ENCODE results near the gene MRGPRX3.
A peak's percentile ranks its signal among the peaks of the same experiment; 100 is the strongest.

Gene MRGPRX3

DNA sequence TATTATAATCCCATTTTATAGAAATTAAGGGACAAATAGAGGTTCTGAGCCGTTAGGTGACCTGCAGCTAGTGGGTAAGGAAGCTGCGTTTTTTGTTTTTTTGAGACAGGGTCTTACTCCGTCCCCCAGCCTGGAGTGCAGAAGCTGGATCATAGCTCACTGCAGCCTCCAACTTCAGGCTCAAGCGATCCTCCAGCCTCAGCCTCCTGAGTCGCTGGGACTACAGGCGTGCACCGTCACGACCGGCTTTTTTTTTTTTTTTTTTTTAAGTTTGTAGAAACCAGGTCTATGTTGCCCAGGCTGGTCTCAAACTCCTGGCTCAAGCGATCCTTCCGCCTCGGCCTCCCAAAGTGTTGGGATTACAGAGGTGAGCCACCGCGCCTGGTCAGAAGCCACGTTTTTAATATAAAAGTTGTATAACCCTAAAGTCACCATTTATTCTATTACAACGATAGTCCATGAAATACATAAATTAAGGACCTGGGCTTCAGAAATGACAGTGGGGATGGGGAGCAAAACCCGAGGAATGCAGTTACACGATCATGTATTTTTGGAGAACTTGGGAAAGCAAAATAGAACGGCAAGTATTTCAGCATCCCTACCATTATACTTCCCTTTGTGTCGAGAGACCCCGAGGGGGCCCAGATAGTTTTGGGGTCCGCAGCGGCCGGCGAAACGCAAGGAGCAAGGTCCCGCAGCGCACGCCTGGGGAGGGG, 27.1 kb upstream of the MRGPRX3 start:
- CTCF ChIA-PET = interaction anchor here (0.6 to 4.7 kb wide), 8 partner anchors 10 to 265 kb away, joined by 3 to 26 read pairs (median 4); no protein-coding TSS in a partner anchor
- peaks cover 6 to 32% (median 18%) of the 10 kb centered on the region in 4 experiments for H3K36me3 ChIP-seq (ENCODE audit: control insufficient read depth in 4 of 4, insufficient read depth in 4 of 4, low read length in 3 of 4)
- 17% methylated on average over 12 of the region's 29 CpGs for WGBS (ENCODE audit: insufficient coverage)

DNA sequence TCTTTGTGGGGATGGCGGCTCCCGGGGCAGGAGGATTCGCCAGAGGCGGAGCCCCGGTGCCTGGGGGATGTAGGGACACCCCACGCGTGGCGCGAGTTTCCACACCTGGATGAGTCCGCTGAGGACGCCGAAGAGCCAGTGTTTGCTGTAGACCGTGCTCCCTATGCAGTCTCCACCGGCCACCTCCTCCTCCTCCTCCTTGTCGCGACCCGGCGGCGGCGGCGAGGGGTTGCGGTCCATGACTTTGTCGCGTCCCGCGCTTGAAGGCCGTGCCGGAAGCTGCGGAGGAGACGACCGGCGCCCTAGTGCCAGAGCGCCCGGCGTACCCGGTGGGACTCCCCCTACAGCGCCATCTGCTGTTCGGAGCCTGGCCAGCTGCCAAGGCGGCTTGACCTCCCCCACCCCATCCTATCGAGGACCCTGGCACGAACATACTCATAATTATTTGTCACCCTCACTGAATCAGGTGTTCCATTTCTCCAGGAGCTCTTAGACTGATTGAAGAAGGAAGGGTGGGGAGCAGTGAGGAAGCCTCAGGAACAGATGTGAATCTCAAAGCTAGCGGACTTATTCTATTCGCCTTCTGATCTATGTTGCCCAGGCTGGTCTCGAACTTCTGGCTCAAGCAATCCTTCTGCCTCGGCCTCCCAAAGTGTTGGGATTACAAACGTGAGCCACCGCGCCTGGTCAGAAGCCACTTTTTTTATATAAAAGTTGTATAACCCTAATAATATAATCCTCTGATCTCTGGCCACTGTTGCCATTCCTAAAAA, 26.4 kb upstream of the MRGPRX3 start, which contains the start of gene SAAL1:
SAAL1 (minus strand) TSS at position 281 of the 773 bp plus-strand sequence; CDS start at position 240, 41 bp downstream.
- 19% methylated on average over 8 of the region's 48 CpGs for WGBS (ENCODE audit: insufficient coverage)
- Histone ChIP-seq H3K4me3 (ENCODE audit: control insufficient read depth in 1 of 7, extremely low read depth in 1 of 7, insufficient read depth in 4 of 7, low read depth in 2 of 7, low read length in 6 of 7) (peak within 1 kb of the TSS; percentile 59 to 97 (median 96)), H3K27me3 (replicated peaks in 2 of 5; ENCODE audit: control insufficient read depth in 4 of 5, insufficient read depth in 5 of 5, low read length in 4 of 5) (peaks cover 0 to 8% (median 3%) of the 10 kb centered on the region in 5 experiments), H3K9me3 (ENCODE audit: control extremely low read depth in 1 of 5, control insufficient read depth in 4 of 5, insufficient read depth in 2 of 5, low read depth in 1 of 5, low read length in 4 of 5) (peaks cover 0 to under 1% (median 0%) of the 10 kb centered on the region in 5 experiments), H3K27ac (ENCODE audit: insufficient read depth in 1 of 2, low read depth in 1 of 2, low read length in 2 of 2, poor library complexity in 1 of 2, severe bottlenecking in 2 of 2) (peak within 1 kb of the TSS; percentile 40 to 71), H3K4me1 (ENCODE audit: control extremely low read depth in 1 of 4, control insufficient read depth in 4 of 4, insufficient read depth in 4 of 4, low read length in 3 of 4) (peaks cover 3 to 13% (median 5%) of the 10 kb centered on the region in 4 experiments), H3K36me3 (ENCODE audit: control insufficient read depth in 4 of 4, insufficient read depth in 4 of 4, low read length in 3 of 4) (peaks cover 4 to 25% (median 17%) of the 10 kb centered on the region in 4 experiments)
- peak; percentile 88 to 92 (median 92) for DNase-seq
- ChIA-PET POLR2A (no interaction called here), CTCF (interaction anchor here (0.8 to 4.7 kb wide), 8 partner anchors 10 to 115 kb away, joined by 3 to 26 read pairs (median 3); no protein-coding TSS in a partner anchor)

More for the DNA sequence above, 27.1 kb upstream of the MRGPRX3 start:
- peak overlapping the region; percentile 40 to 71 for H3K27ac ChIP-seq (ENCODE audit: insufficient read depth in 1 of 2, low read depth in 1 of 2, low read length in 2 of 2, poor library complexity in 1 of 2, severe bottlenecking in 2 of 2)
- peak in 2 of 3 donors; percentile 35 to 39 for DNase-seq
- peak overlapping the region; percentile 59 to 97 (median 96) for H3K4me3 ChIP-seq (ENCODE audit: control insufficient read depth in 1 of 7, extremely low read depth in 1 of 7, insufficient read depth in 4 of 7, low read depth in 2 of 7, low read length in 6 of 7)
- H3K4me1 ChIP-seq (ENCODE audit: control extremely low read depth in 1 of 4, control insufficient read depth in 4 of 4, insufficient read depth in 4 of 4, low read length in 3 of 4) = peaks cover 3 to 13% (median 5%) of the 10 kb centered on the region in 4 experiments
- POLR2A ChIA-PET = no interaction called here
- peaks cover 0 to 3% (median 2%) of the 10 kb centered on the region in 5 experiments for H3K27me3 ChIP-seq (replicated peaks in 2 of 5; ENCODE audit: control insufficient read depth in 4 of 5, insufficient read depth in 5 of 5, low read length in 4 of 5)
- H3K9me3 ChIP-seq (ENCODE audit: control extremely low read depth in 1 of 5, control insufficient read depth in 4 of 5, insufficient read depth in 2 of 5, low read depth in 1 of 5, low read length in 4 of 5) = peaks cover 0 to 4% (median 0%) of the 10 kb centered on the region in 5 experiments

DNA sequence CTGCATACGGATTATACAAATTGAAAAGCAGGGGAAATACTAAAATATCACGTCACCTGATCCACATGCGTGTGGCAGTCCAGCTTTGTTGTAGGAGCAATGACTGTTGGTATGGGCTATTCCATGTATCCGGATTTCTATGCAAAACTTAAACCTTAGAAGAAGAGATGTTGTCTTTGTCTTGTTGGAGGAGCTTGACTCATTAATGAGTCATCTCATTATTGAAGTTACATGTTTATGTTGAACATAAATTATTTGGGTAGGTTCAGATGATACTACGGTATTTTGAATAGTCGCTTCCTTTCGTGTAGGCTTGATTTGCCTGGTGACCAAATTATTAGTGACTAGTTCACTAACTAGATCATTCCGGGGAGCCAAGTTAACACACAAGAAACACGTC, 25.7 kb upstream of the MRGPRX3 start:
- ChIA-PET POLR2A (no interaction called here), CTCF (interaction anchor here (0.8 to 4.7 kb wide), 8 partner anchors 9 to 116 kb away, joined by 3 to 26 read pairs (median 3); no protein-coding TSS in a partner anchor)
- H3K27ac ChIP-seq (ENCODE audit: insufficient read depth in 1 of 2, low read depth in 1 of 2, low read length in 2 of 2, poor library complexity in 1 of 2, severe bottlenecking in 2 of 2) = no peak overlapping the region
- 96% methylated on average over 7 of the region's 9 CpGs for WGBS (ENCODE audit: insufficient coverage)
- peaks cover 2 to 19% (median 13%) of the 10 kb centered on the region in 4 experiments for H3K36me3 ChIP-seq (ENCODE audit: control insufficient read depth in 4 of 4, insufficient read depth in 4 of 4, low read length in 3 of 4)
- peak in 1 of 3 donors; percentile 13 for DNase-seq
- no peak overlapping the region for H3K4me3 ChIP-seq (ENCODE audit: control insufficient read depth in 1 of 7, extremely low read depth in 1 of 7, insufficient read depth in 4 of 7, low read depth in 2 of 7, low read length in 6 of 7)
- peaks cover 3 to 13% (median 5%) of the 10 kb centered on the region in 4 experiments for H3K4me1 ChIP-seq (ENCODE audit: control extremely low read depth in 1 of 4, control insufficient read depth in 4 of 4, insufficient read depth in 4 of 4, low read length in 3 of 4)
- no peaks in the 10 kb centered on the region for H3K9me3 ChIP-seq (ENCODE audit: control extremely low read depth in 1 of 5, control insufficient read depth in 4 of 5, insufficient read depth in 2 of 5, low read depth in 1 of 5, low read length in 4 of 5)
- H3K27me3 ChIP-seq (replicated peaks in 2 of 5; ENCODE audit: control insufficient read depth in 4 of 5, insufficient read depth in 5 of 5, low read length in 4 of 5) = peaks cover 0 to 8% (median 3%) of the 10 kb centered on the region in 5 experiments

DNA sequence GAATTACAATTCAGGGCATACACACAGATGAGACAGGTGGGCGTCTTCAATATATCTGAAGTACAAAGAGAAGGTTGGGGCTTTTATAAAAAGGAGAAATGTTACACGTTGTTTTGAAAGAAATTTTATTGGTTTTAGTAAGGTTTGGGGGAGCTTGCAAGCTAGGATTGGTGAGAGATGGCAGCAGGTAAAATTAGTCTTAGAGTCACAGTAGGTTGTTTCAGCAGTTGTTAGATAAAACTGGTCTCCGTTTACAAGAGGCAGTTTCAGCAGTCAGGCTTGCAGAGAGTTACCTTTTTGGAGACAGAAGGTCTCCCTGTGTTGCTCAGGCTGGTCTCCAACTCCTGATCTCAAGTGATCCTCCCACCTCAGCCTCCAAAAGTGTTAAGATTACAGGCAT, 24.1 kb upstream of the MRGPRX3 start:
- peaks cover 0 to 4% (median 2%) of the 10 kb centered on the region in 4 experiments for H3K36me3 ChIP-seq (ENCODE audit: control insufficient read depth in 4 of 4, insufficient read depth in 4 of 4, low read length in 3 of 4)
- H3K4me1 ChIP-seq (ENCODE audit: control extremely low read depth in 1 of 4, control insufficient read depth in 4 of 4, insufficient read depth in 4 of 4, low read length in 3 of 4) = peaks cover 3 to 13% (median 5%) of the 10 kb centered on the region in 4 experiments
- no peak overlapping the region for H3K27ac ChIP-seq (ENCODE audit: insufficient read depth in 1 of 2, low read depth in 1 of 2, low read length in 2 of 2, poor library complexity in 1 of 2, severe bottlenecking in 2 of 2)
- 93% methylated on average over 3 of the region's 3 CpGs for WGBS (ENCODE audit: insufficient coverage)
- no peaks in the 10 kb centered on the region for H3K9me3 ChIP-seq (ENCODE audit: control extremely low read depth in 1 of 5, control insufficient read depth in 4 of 5, insufficient read depth in 2 of 5, low read depth in 1 of 5, low read length in 4 of 5)
- CTCF ChIA-PET = no interaction called here
- no peak for DNase-seq
- peaks cover 0 to 13% (median 6%) of the 10 kb centered on the region in 5 experiments for H3K27me3 ChIP-seq (replicated peaks in 2 of 5; ENCODE audit: control insufficient read depth in 4 of 5, insufficient read depth in 5 of 5, low read length in 4 of 5)
- H3K4me3 ChIP-seq (ENCODE audit: control insufficient read depth in 1 of 7, extremely low read depth in 1 of 7, insufficient read depth in 4 of 7, low read depth in 2 of 7, low read length in 6 of 7) = no peak overlapping the region
- POLR2A ChIA-PET = no interaction called here

DNA sequence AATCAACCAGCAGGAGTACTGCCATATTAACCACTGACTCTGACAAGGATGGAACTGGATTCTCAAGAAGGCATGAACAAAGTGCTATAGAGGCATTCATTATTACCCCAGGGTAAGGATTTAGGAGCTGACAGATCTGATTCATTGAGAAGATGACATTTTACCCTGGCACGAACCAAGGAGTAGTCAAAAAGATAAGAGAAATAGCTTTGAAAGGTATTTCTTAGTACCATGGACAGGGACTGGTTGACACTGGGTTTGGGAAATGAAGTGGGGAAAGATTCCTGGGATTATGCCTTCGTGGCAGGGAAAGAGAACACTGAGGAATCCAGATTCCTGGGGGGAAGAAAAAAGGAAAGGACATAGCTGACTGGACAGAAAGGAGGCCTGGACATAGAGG, 21.4 kb upstream of the MRGPRX3 start:
- Histone ChIP-seq H3K4me3 (ENCODE audit: control insufficient read depth in 1 of 7, extremely low read depth in 1 of 7, insufficient read depth in 4 of 7, low read depth in 2 of 7, low read length in 6 of 7) (no peak overlapping the region), H3K4me1 (ENCODE audit: control extremely low read depth in 1 of 4, control insufficient read depth in 4 of 4, insufficient read depth in 4 of 4, low read length in 3 of 4) (peaks cover 0 to 2% (median under 1%) of the 10 kb centered on the region in 4 experiments), H3K36me3 (ENCODE audit: control insufficient read depth in 4 of 4, insufficient read depth in 4 of 4, low read length in 3 of 4) (no peaks in the 10 kb centered on the region), H3K9me3 (ENCODE audit: control extremely low read depth in 1 of 5, control insufficient read depth in 4 of 5, insufficient read depth in 2 of 5, low read depth in 1 of 5, low read length in 4 of 5) (no peaks in the 10 kb centered on the region), H3K27ac (ENCODE audit: insufficient read depth in 1 of 2, low read depth in 1 of 2, low read length in 2 of 2, poor library complexity in 1 of 2, severe bottlenecking in 2 of 2) (no peak overlapping the region), H3K27me3 (replicated peaks in 2 of 5; ENCODE audit: control insufficient read depth in 4 of 5, insufficient read depth in 5 of 5, low read length in 4 of 5) (peaks cover 4 to 20% (median 6%) of the 10 kb centered on the region in 5 experiments)
- DNase-seq = no peak
- 46% methylated on average over 2 of the region's 2 CpGs for WGBS (ENCODE audit: insufficient coverage)
- POLR2A ChIA-PET = no interaction called here
- CTCF ChIA-PET = interaction anchor here (1.1 to 1.2 kb wide), 2 partner anchors 9 to 620 kb away, joined by 3 read pairs; no protein-coding TSS in a partner anchor

DNA sequence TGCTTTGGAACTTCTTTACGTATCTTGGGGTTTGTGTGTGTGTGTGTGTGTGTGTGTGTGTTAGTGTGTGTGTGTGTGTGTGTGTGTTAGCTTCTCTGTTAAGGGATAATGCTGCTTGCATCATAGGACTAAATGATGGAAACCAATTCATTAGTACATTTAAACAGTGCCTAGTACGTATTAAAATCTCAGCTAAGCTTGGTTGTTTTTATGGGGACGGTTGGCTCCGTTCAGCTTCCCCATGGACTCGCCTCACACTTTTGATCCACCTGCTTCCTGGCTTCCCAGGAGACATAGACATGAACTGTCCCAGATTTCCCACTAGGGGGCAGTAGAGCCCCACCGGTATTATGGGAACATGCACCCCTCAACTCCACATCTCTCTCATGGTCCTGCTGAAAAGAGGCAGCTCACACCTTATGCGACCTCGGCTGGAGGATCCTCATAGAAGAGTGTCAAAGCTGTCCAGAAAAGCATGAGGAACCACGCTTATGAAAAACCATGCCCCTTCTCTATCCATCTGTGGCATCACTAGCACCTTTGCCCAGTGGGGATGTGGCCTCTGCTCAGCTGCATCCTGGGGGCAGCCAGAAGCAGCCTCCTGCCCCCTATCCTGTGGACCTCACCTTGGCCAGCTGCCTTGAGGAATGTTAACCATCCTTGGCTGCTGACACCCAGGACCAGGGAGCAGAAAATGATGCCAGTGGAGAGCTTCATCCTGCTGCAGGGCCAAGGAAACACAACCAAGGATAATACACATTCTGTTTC, 16.8 kb upstream of the MRGPRX3 start:
- Histone ChIP-seq H3K36me3 (ENCODE audit: control insufficient read depth in 4 of 4, insufficient read depth in 4 of 4, low read length in 3 of 4) (no peaks in the 10 kb centered on the region), H3K9me3 (ENCODE audit: control extremely low read depth in 1 of 5, control insufficient read depth in 4 of 5, insufficient read depth in 2 of 5, low read depth in 1 of 5, low read length in 4 of 5) (no peaks in the 10 kb centered on the region), H3K27ac (ENCODE audit: insufficient read depth in 1 of 2, low read depth in 1 of 2, low read length in 2 of 2, poor library complexity in 1 of 2, severe bottlenecking in 2 of 2) (no peak overlapping the region), H3K4me1 (ENCODE audit: control extremely low read depth in 1 of 4, control insufficient read depth in 4 of 4, insufficient read depth in 4 of 4, low read length in 3 of 4) (no peaks in the 10 kb centered on the region), H3K27me3 (replicated peaks in 2 of 5; ENCODE audit: control insufficient read depth in 4 of 5, insufficient read depth in 5 of 5, low read length in 4 of 5) (peaks cover 2 to 18% (median 4%) of the 10 kb centered on the region in 5 experiments), H3K4me3 (ENCODE audit: control insufficient read depth in 1 of 7, extremely low read depth in 1 of 7, insufficient read depth in 4 of 7, low read depth in 2 of 7, low read length in 6 of 7) (no peak overlapping the region)
- ChIA-PET CTCF (interaction anchor here (0.8 to 3.2 kb wide), 29 partner anchors 9 to 737 kb away, joined by 3 to 21 read pairs (median 4); partner anchors contain the start of genes LDHA and SAAL1), POLR2A (interaction anchor here (0.7 kb wide), 1 partner anchor 206 kb away, joined by 5 read pairs; no protein-coding TSS in a partner anchor)
- DNase-seq = peak; percentile 73 to 81 (median 79)
- WGBS (ENCODE audit: insufficient coverage) = 0% methylated on average over 6 of the region's 9 CpGs
